CD4-positive, alpha-beta T cell (primary cell): ENCODE results near the gene GATA3. TPM values are rescaled to one million over a fixed set of nuclear protein-coding genes. Genes with fewer than 3 reads are reported as not detected.

Source experiments
- ATAC-seq: fragments of 200-7000 bp; cut with Tn5 transposase; one replicate; pipeline ENCODE4 v1.10.0; 2022; ENCODE audit warnings: mild to moderate bottlenecking; ENCODE audit not compliant: poor library complexity
- CTCF ChIA-PET: fragments of 350-600 bp; sonication (Branson Sonifier 250); formaldehyde crosslinking; loops from one replicate; lab custom pipeline; 2021; ENCODE audit warnings: antibody characterized with exemption, inconsistent platforms; lab: Charles Lee
- POLR2A ChIA-PET: fragments of 350-600 bp; sonication (Branson Sonifier 250); formaldehyde crosslinking; loops from one replicate; lab custom pipeline; 2021; ENCODE audit warnings: antibody characterized with exemption, inconsistent platforms; lab: Charles Lee
- DNase-seq, 14 experiments: peaks; one replicate each; pipeline ENCODE4 v3.0.0-alpha.2; 2013 to 2020; ENCODE audit warnings: mixed read lengths in 2 of 14
- H3K27ac ChIP-seq, 2 donors: one replicate each; pipeline versions ENCODE4 v1.5.1 to v1.7.0; 2013; ENCODE audit warnings: low read length in 2 of 2, low read depth in 1 of 2, mild to moderate bottlenecking in 1 of 2
- H3K27me3 ChIP-seq, 2 experiments: 1 replicate in 1 of 2; 2 replicates in 1 of 2; pipeline versions ENCODE4 v1.6.1 to v1.7.0; 2013; ENCODE audit warnings: low read length in 2 of 2, control low read depth in 1 of 2, mild to moderate bottlenecking in 1 of 2, moderate library complexity in 1 of 2; ENCODE audit not compliant: insufficient read depth in 2 of 2, control insufficient read depth in 1 of 2
- H3K36me3 ChIP-seq: one replicate; pipeline ENCODE4 v1.6.1; 2013; ENCODE audit warnings: low read length, control low read depth; ENCODE audit not compliant: insufficient read depth
- H3K4me1 ChIP-seq: one replicate; pipeline ENCODE4 v1.6.1; 2013; ENCODE audit warnings: low read length, control low read depth; ENCODE audit not compliant: insufficient read depth
- H3K4me3 ChIP-seq: one replicate; pipeline ENCODE4 v1.5.1; 2013; ENCODE audit warnings: mild to moderate bottlenecking, low read length, moderate library complexity
- H3K9me3 ChIP-seq, 2 experiments: 1 replicate in 1 of 2; 2 replicates in 1 of 2; pipeline versions ENCODE4 v1.6.1 to v1.7.0; 2013; ENCODE audit warnings: low read length in 2 of 2, mild to moderate bottlenecking in 2 of 2, control low read depth in 1 of 2, moderate library complexity in 1 of 2; ENCODE audit not compliant: control insufficient read depth in 1 of 2, insufficient read depth in 1 of 2
- H3K27ac Mint-ChIP-seq: one replicate; pipeline ENCODE4 v1.8.0; 2020; ENCODE audit warnings: mixed read lengths
- H3K27me3 Mint-ChIP-seq: one replicate; pipeline ENCODE4 v1.8.0; 2021; ENCODE audit warnings: mixed read lengths
- H3K36me3 Mint-ChIP-seq: one replicate; pipeline ENCODE4 v1.8.0; 2021; ENCODE audit warnings: low read depth, mixed read lengths
- H3K4me1 Mint-ChIP-seq: one replicate; pipeline ENCODE4 v1.8.0; 2021; ENCODE audit warnings: low read depth, mixed read lengths
- H3K4me3 Mint-ChIP-seq: one replicate; pipeline ENCODE4 v1.8.0; 2020; ENCODE audit warnings: mild to moderate bottlenecking, mixed read lengths
- H3K9me3 Mint-ChIP-seq: one replicate; pipeline ENCODE4 v1.8.0; 2020; ENCODE audit warnings: mixed read lengths
- intact Hi-C, 2 experiments: fragments of 100-400 bp; cut with DNase I in 1 of 2; cut with micrococcal nuclease in 1 of 2; formaldehyde crosslinking; loops; one replicate each; pipeline versions ENCODE4 v1.15.1 to v1.9.0; 2023 to 2025; cut with DNase I, micrococcal nuclease
- total RNA-seq, 174 experiments: library from RNA in 2 of 174; stranded (reverse) in 2 of 174; gene quantifications; one replicate each; pipeline ENCODE4 v1.2.3 and lab custom pipeline; 2021 to 2026
- TF ChIP-seq, protein P1 (sequence below): fragments of 200-600 bp; IDR thresholded peaks from one replicate; pipeline ENCODE4 v1.8.0; 2022; ENCODE audit warnings: antibody characterized with exemption, mild to moderate bottlenecking

The GATA3 gene
- total RNA-seq, 2 experiments from 2014 or later, result 128 to 141 TPM

DNA sequence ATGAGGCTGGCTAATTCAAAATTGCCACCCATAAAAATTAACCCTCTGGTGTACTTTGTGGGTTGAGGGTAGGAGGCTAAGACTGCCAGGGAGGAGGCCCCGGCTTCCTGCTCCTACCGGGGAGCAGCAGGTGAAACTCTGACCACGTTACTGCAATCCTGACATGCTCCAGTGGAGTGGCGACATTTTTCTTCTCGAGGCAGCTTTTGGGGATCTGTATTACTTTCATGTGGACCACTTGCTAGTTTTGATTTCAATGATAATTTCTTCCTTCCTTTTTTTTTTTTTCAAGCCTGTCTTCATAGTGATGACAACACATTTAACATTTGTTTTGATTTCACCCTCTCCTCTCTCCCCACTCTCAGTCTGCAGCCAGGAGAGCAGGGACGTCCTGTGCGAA, 14.6 kb downstream of the GATA3 start:
- Mint-ChIP-seq H3K27ac (peak overlapping the region; percentile 66), H3K36me3 (peaks cover 98% of the 10 kb centered on the region), H3K4me3 (peak overlapping the region; percentile 27), H3K4me1 (peaks cover 86% of the 10 kb centered on the region), H3K27me3 (no peaks in the 10 kb centered on the region), H3K9me3 (no peaks in the 10 kb centered on the region)
- TF ChIP-seq, protein P1, sequence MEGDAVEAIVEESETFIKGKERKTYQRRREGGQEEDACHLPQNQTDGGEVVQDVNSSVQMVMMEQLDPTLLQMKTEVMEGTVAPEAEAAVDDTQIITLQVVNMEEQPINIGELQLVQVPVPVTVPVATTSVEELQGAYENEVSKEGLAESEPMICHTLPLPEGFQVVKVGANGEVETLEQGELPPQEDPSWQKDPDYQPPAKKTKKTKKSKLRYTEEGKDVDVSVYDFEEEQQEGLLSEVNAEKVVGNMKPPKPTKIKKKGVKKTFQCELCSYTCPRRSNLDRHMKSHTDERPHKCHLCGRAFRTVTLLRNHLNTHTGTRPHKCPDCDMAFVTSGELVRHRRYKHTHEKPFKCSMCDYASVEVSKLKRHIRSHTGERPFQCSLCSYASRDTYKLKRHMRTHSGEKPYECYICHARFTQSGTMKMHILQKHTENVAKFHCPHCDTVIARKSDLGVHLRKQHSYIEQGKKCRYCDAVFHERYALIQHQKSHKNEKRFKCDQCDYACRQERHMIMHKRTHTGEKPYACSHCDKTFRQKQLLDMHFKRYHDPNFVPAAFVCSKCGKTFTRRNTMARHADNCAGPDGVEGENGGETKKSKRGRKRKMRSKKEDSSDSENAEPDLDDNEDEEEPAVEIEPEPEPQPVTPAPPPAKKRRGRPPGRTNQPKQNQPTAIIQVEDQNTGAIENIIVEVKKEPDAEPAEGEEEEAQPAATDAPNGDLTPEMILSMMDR, result no peak
- Histone ChIP-seq H3K4me1 (peaks cover 46% of the 10 kb centered on the region), H3K36me3 (peaks cover 89% of the 10 kb centered on the region), H3K27ac (no peak overlapping the region), H3K4me3 (no peak overlapping the region), H3K27me3 (no peaks in the 10 kb centered on the region), H3K9me3 (no peaks in the 10 kb centered on the region)
- ATAC-seq (no peak), DNase-seq (no peak)
- intact Hi-C loops, result no loop called here
- ChIA-PET CTCF (interaction anchor here (1.2 kb wide), 1 partner anchor 9 kb away, joined by 5 read pairs; no protein-coding TSS in a partner anchor), POLR2A (interaction anchor here (1.3 kb wide), 1 partner anchor 8 kb away, joined by 8 read pairs; no protein-coding TSS in a partner anchor)

DNA sequence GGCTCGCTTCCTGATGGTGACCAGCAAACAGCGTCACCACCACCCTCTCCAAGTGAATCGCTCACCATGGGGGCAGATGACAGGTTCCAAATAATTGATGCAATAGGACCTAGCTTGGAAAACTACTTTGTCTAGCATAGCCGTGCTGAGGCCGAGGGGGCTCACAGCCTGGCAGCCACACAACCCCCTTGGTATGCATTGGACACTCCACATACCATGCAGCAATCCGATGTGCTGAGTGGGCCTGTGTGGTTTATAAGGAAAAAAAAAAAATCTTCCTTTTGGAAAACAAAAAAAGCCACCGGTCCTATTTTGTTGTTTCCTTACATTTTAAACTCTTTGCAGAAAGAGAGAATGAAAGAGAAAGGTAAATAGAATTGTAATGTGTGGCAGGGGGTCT, 15.1 kb downstream of the GATA3 start:
- no peak for DNase-seq
- Mint-ChIP-seq H3K9me3 (no peaks in the 10 kb centered on the region), H3K4me1 (peaks cover 86% of the 10 kb centered on the region), H3K4me3 (no peak overlapping the region), H3K27ac (peak overlapping the region; percentile 66), H3K27me3 (no peaks in the 10 kb centered on the region), H3K36me3 (peaks cover 98% of the 10 kb centered on the region)
- H3K4me3 ChIP-seq, result no peak overlapping the region
- POLR2A ChIA-PET, result interaction anchor here (1.3 to 1.5 kb wide), 2 partner anchors 9 to 67 kb away, joined by 4 to 8 read pairs; no protein-coding TSS in a partner anchor
- no peaks in the 10 kb centered on the region for H3K27me3 ChIP-seq
- TF ChIP-seq, protein P1, result no peak
- CTCF ChIA-PET, result interaction anchor here (0.6 kb wide), 1 partner anchor 9 kb away, joined by 3 read pairs; no protein-coding TSS in a partner anchor
- H3K27ac ChIP-seq, result no peak overlapping the region
- peaks cover 42% of the 10 kb centered on the region for H3K4me1 ChIP-seq
- intact Hi-C loops, result no loop called here
- H3K9me3 ChIP-seq, result no peaks in the 10 kb centered on the region
- H3K36me3 ChIP-seq, result peaks cover 89% of the 10 kb centered on the region
- no peak for ATAC-seq

DNA sequence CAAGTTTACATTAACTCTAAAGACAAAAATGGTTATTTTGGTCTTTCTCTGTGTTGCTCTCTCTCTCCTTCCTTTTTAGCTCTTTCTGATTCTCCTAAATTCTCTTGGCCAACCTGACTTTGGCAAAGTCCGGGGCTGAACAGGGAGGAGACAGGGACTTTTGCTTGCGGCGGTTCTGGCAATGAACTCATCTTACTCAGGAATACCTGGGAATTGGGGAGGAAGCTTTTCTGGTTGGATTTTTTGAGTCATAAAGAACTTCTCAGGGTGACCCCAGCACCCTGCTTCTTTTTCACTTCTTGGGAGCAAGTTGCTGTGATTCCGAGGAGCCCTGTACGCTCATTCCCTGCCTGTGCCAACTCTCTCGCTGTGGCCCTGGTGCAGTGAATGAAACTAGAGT, 16.0 kb downstream of the GATA3 start:
- POLR2A ChIA-PET, result interaction anchor here (1.3 to 1.5 kb wide), 2 partner anchors 10 to 67 kb away, joined by 4 to 8 read pairs; no protein-coding TSS in a partner anchor
- H3K4me1 Mint-ChIP-seq, result peaks cover 86% of the 10 kb centered on the region

More for the DNA sequence above, 16.0 kb downstream of the GATA3 start:
- no peak overlapping the region for H3K27ac ChIP-seq
- H3K27me3 ChIP-seq, result no peaks in the 10 kb centered on the region
- intact Hi-C loops, result no loop called here
- H3K4me3 Mint-ChIP-seq, result no peak overlapping the region
- H3K9me3 Mint-ChIP-seq, result no peaks in the 10 kb centered on the region
- peak overlapping the region; percentile 43 for H3K27ac Mint-ChIP-seq
- ATAC-seq, result no peak
- H3K4me1 ChIP-seq, result peaks cover 39% of the 10 kb centered on the region
- no peak overlapping the region for H3K4me3 ChIP-seq
- H3K36me3 Mint-ChIP-seq, result peaks cover 100% of the 10 kb centered on the region
- TF ChIP-seq, protein P1, result no peak
- peaks cover 91% of the 10 kb centered on the region for H3K36me3 ChIP-seq
- DNase-seq, result no peak
- no peaks in the 10 kb centered on the region for H3K9me3 ChIP-seq
- CTCF ChIA-PET, result no interaction called here
- H3K27me3 Mint-ChIP-seq, result no peaks in the 10 kb centered on the region
